ENCODE results near the gene HECTD2.
"Not testable (repeated sequence)": the region's sequence is repeated elsewhere in the genome, so short reads cannot be mapped to it uniquely, and the experiment has no call there.

Gene HECTD2
- total RNA-seq: 3.4 to 4.6 reads per million in 2 donors

GRCh38 chr10:91409869-91410637, at the start of gene HECTD2:
Gene HECTD2 (plus strand): TSS chr10:91410344. CDS start chr10:91410439, 95 bp downstream.
- peak; percentile 73 for DNase-seq

- DNase-seq: no peak
These were observed 49.7 kb upstream of the HECTD2 start for GRCh38 chr10:91360461-91360860.

- DNase-seq: not testable (repeated sequence)
These were observed 44.6 kb upstream of the HECTD2 start for GRCh38 chr10:91365519-91365918.

- DNase-seq: no peak
These were observed 43.4 kb upstream of the HECTD2 start for GRCh38 chr10:91366704-91367103.

GRCh38 chr10:91367127-91367531, 43.0 kb upstream of the HECTD2 start:
- no peak for DNase-seq

- no peak for DNase-seq
These were observed 42.6 kb upstream of the HECTD2 start for GRCh38 chr10:91367558-91367957.

GRCh38 chr10:91369978-91370589, 40.1 kb upstream of the HECTD2 start:
- DNase-seq: not testable (repeated sequence)

GRCh38 chr10:91374052-91374451, 36.1 kb upstream of the HECTD2 start:
- DNase-seq: no peak

GRCh38 chr10:91378061-91378460, 32.1 kb upstream of the HECTD2 start:
- DNase-seq: peak; percentile 3

GRCh38 chr10:91380873-91381256, 29.3 kb upstream of the HECTD2 start:
- no peak for DNase-seq

- no peak for DNase-seq
These were observed 28.8 kb upstream of the HECTD2 start for GRCh38 chr10:91381257-91381891.

GRCh38 chr10:91385306-91386085, 24.6 kb upstream of the HECTD2 start:
- DNase-seq: no peak

- DNase-seq: no peak
These were observed 20.3 kb upstream of the HECTD2 start for GRCh38 chr10:91389636-91390512.

- not testable (repeated sequence) for DNase-seq
These were observed 19.7 kb upstream of the HECTD2 start for GRCh38 chr10:91390513-91390825.

- DNase-seq: no peak
These were observed 18.2 kb upstream of the HECTD2 start for GRCh38 chr10:91391920-91392319.

- DNase-seq: no peak
These were observed 3.8 kb upstream of the HECTD2 start for GRCh38 chr10:91406322-91406721.

GRCh38 chr10:91409069-91409868, 875 bp upstream of the HECTD2 start:
- DNase-seq: peak; percentile 15

GRCh38 chr10:91410638-91411371, 661 bp downstream of the HECTD2 start:
- no peak for DNase-seq

- no peak for DNase-seq
These were observed 1.5 kb downstream of the HECTD2 start for GRCh38 chr10:91411621-91412020.

- no peak for DNase-seq
These were observed 2.4 kb downstream of the HECTD2 start for GRCh38 chr10:91412354-91413087.

All from T-helper 9 cell (primary cell).